A549 (cell line): ENCODE measurements around the gene MED22. TPM values are rescaled to one million over a fixed set of nuclear protein-coding genes. Genes with fewer than 3 reads are reported as not detected.

Experiments
- ATAC-seq, 2 experiments: fragments of 200-7000 bp in 1 of 2; fragments of >200 bp in 1 of 2; cut with Nextera tagmentation in 1 of 2; cut with Tn5 transposase in 1 of 2; 3 replicates each; pipeline versions ENCODE4 v1.8.0 to v1.9.1; 2018 to 2020; ENCODE audit warnings: mild to moderate bottlenecking in 1 of 2, moderate library complexity in 1 of 2
- CTCF ChIA-PET: fragments of 300-600 bp; sonication (Branson Sonifier 250); formaldehyde crosslinking; extraction: SDS; loops from one replicate; lab custom pipeline; 2021; ENCODE audit warnings: antibody characterized with exemption, inconsistent platforms; lab: Yijun Ruan, JAX
- POLR2A ChIA-PET: fragments of 350-600 bp; formaldehyde crosslinking; extraction: SDS; loops from one replicate; lab custom pipeline; 2021; ENCODE audit warnings: antibody characterized with exemption, inconsistent platforms; lab: Yijun Ruan, JAX
- DNase-seq, 2 experiments: peaks; one replicate each; pipeline versions ENCODE4 v3.0.0 to v3.0.0-alpha.2; 2011 to 2016; ENCODE audit warnings: low read depth in 1 of 2, low spot score in 1 of 2
- FAIRE-seq: peaks from 2 replicates; lab custom pipeline; 2011; peaks lifted over from hg19 to GRCh38; lab: Jason Lieb, UNC
- H3K27ac ChIP-seq, 2 experiments: fragments of >200 bp; sonication (Bioruptor Twin); formaldehyde crosslinking; 3 replicates each; pipeline ENCODE4 v1.5.1; 2016 to 2017
- H3K4me1 ChIP-seq: fragments of >200 bp; sonication (Bioruptor Twin); formaldehyde crosslinking; 3 replicates; pipeline ENCODE4 v1.6.1; 2016
- H3K4me2 ChIP-seq: fragments of >200 bp; sonication (Bioruptor Twin); formaldehyde crosslinking; 3 replicates; pipeline ENCODE4 v1.6.1; 2016
- H3K4me3 ChIP-seq: fragments of >200 bp; sonication (Bioruptor Twin); formaldehyde crosslinking; 3 replicates; pipeline ENCODE4 v1.5.1; 2016
- H3K9me3 ChIP-seq: fragments of >200 bp; sonication (Bioruptor Twin); formaldehyde crosslinking; 3 replicates; pipeline ENCODE4 v1.6.1; 2016
- CBX8 ChIP-seq: fragments of 200-600 bp; sonication (generic); IDR thresholded peaks from 2 replicates; pipeline ENCODE4 v1.6.1; 2016
- CHD2 ChIP-seq: fragments of 150-350 bp; IDR thresholded peaks from 2 replicates; pipeline ENCODE4 v1.6.1; 2014; ENCODE audit warnings: low read length; ENCODE audit not compliant: partially characterized antibody
- EHMT2 ChIP-seq: fragments of 200-600 bp; sonication (generic); IDR thresholded peaks from 2 replicates; pipeline ENCODE4 v1.6.1; 2016; ENCODE audit warnings: antibody characterized with exemption, low read depth, mild to moderate bottlenecking, moderate library complexity
- FOSL2 ChIP-seq, 2 experiments: fragments of 450-650 bp in 1 of 2; fragments of >200 bp in 1 of 2; sonication (Bioruptor Twin) in 1 of 2; formaldehyde crosslinking; IDR thresholded peaks; 2 replicates each; pipeline versions ENCODE4 v1.5.0 to v1.6.1; 2016 to 2020; ENCODE audit warnings: mild to moderate bottlenecking in 1 of 2, moderate library complexity in 1 of 2
- FOXS1 ChIP-seq: fragments of 250-450 bp; sonication (Bioruptor Pico); IDR thresholded peaks from 2 replicates; pipeline ENCODE4 v1.5.0; 2020; ENCODE audit warnings: mild to moderate bottlenecking, moderate library complexity
- HEYL ChIP-seq: fragments of 250-450 bp; sonication (Bioruptor Pico); IDR thresholded peaks from 2 replicates; pipeline ENCODE4 v1.8.0; 2021; ENCODE audit warnings: mild to moderate bottlenecking, moderate library complexity
- HOXB13 ChIP-seq: fragments of 250-450 bp; sonication (Bioruptor Pico); IDR thresholded peaks from 2 replicates; pipeline ENCODE4 v1.5.0; 2020; ENCODE audit warnings: low read depth, mild to moderate bottlenecking, moderate library complexity
- HOXB5 ChIP-seq: fragments of 250-450 bp; sonication (Bioruptor Pico); IDR thresholded peaks from 2 replicates; pipeline ENCODE4 v1.5.0; 2020; ENCODE audit warnings: mild to moderate bottlenecking, moderate library complexity
- JUNB ChIP-seq: fragments of >200 bp; sonication (Bioruptor Twin); formaldehyde crosslinking; IDR thresholded peaks from 2 replicates; pipeline ENCODE4 v1.6.1; 2016
- MYC ChIP-seq: IDR thresholded peaks from 2 replicates; pipeline ENCODE4 v1.6.1; 2012; ENCODE audit warnings: mild to moderate bottlenecking, inconsistent platforms, low read length, improper control_type of control experiment, borderline replicate concordance
- NR3C1 ChIP-seq: fragments of >200 bp; sonication (Bioruptor Twin); formaldehyde crosslinking; IDR thresholded peaks from 3 replicates; pipeline ENCODE4 v1.6.1; 2017
- POLR2AphosphoS2 ChIP-seq: conservative IDR thresholded peaks from 2 replicates; pipeline ENCODE4 v1.6.1; 2012; ENCODE audit warnings: low read length, improper control_type of control experiment, inconsistent platforms
- RAD21 ChIP-seq, 2 experiments: fragments of >200 bp in 1 of 2; sonication (Bioruptor Twin) in 1 of 2; formaldehyde crosslinking in 1 of 2; IDR thresholded peaks in 1 of 2; conservative IDR thresholded peaks in 1 of 2; 2 replicates in 1 of 2; 3 replicates in 1 of 2; pipeline ENCODE4 v1.6.1; 2012 to 2018; ENCODE audit warnings: inconsistent platforms in 1 of 2
- SREBF2 ChIP-seq: fragments of 450-650 bp; IDR thresholded peaks from 2 replicates; pipeline ENCODE4 v1.6.1; 2014; ENCODE audit warnings: mild to moderate bottlenecking, moderate library complexity
- TFCP2L1 ChIP-seq: fragments of 250-450 bp; sonication (Bioruptor Pico); IDR thresholded peaks from 2 replicates; pipeline ENCODE4 v1.5.0; 2021; ENCODE audit warnings: mild to moderate bottlenecking
- ZFP36 ChIP-seq: fragments of 450-650 bp; IDR thresholded peaks from 2 replicates; pipeline ENCODE4 v1.6.1; 2014; ENCODE audit warnings: borderline replicate concordance; ENCODE audit not compliant: partially characterized antibody
- WGBS: methylation state at CpG from one replicate; pipeline ENCODE4 v1.1.6; 2017; ENCODE audit errors: missing lambda C conversion rate; 5-methylcytosine and 5-hydroxymethylcytosine counted together
- polyA plus RNA-seq, 4 experiments: library from polyadenylated mRNA; depleted of rRNA in 3 of 4; stranded (reverse); fragments of >200 nt; fragmentation: RNase III in 1 of 4; extraction: RNeasy Plus Mini Kit Qiagen cat#74134 plus additional on column Dnase treatment in 1 of 4; gene quantifications; 2 replicates in 3 of 4; 3 replicates in 1 of 4; pipeline ENCODE4 v1.2.3, GENCODE V29; 2011 to 2017
- TF ChIP-seq, protein P1 (sequence below): fragments of 150-350 bp; IDR thresholded peaks from 2 replicates; pipeline ENCODE4 v1.6.1; 2014; ENCODE audit warnings: low read depth, mild to moderate bottlenecking, low read length
- TF ChIP-seq, protein P2 (sequence below): IDR thresholded peaks from 2 replicates; pipeline ENCODE4 v1.6.1; 2012
- TF ChIP-seq, protein P3 (sequence below): fragments of >200 bp; sonication (Bioruptor Twin); formaldehyde crosslinking; IDR thresholded peaks from 3 replicates; pipeline ENCODE4 v1.6.1; 2016
- TF ChIP-seq, protein P4 (sequence below): IDR thresholded peaks from 2 replicates; pipeline ENCODE4 v1.6.1; 2012

Gene MED22
- polyA plus RNA-seq, 2 of the 4 experiments (the other 2 are of a cell fraction) = 15.7 to 22.0 TPM

DNA sequence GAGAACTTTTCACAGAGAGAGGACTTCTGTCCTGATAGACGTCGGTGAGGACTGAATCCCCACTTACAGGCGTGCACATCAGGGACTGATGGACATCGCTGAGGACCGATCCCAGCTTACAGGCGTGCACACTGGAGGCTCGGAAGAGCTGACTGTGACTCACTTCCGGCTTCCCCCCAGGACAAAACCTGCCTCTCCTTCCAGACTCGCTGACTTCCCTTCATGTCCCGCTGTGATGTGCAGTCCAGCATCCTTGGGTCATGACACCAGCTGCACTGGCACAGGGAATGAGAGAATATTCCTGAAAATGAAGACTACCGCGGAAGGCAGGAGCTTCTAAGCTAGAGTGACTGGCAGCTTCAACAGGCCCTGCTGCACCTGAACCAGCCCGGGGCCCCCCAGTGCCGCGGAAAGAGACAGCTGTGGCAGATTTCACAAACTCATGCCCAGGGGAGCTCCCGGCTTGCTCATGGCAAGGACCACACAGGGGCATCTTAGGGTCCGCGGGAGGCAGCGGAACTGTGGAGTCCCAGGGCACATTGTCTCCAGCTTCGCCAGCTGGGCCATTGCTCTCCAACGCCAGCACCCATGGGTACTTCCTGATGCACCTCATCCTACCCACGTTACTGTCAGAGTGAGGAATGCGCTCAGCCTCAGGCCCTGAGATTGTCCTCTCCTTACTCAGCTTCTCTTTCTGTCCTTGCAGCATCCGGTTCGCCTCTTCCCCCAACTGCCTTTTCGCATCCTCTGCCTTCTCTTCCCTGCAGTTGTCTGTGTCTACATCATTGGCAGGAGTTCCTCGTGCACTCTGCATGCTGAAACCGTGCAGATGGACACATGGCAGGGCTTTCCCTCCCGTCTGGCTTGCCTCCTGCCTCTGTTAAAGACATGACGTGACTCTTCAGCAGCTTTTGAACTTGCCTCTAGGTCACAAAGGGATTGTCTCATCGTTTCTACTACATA lies 41.4 kb downstream of the MED22 start:
- ChIA-PET POLR2A (no interaction called here), CTCF (interaction anchor here (0.6 to 2.7 kb wide), 9 partner anchors 11 to 180 kb away, joined by 3 to 11 read pairs (median 3); no protein-coding TSS in a partner anchor)
- FAIRE-seq (no peak), ATAC-seq (peak in 1 of 2 experiments; percentile 27; a peak in 3 of 6 replicates), DNase-seq (no peak)
- Histone ChIP-seq H3K27ac (no peak overlapping the region), H3K9me3 (peaks cover 10% of the 10 kb centered on the region; the same call in 2 of the 3 replicates), H3K4me1 (no peaks in the 10 kb centered on the region), H3K4me3 (no peak overlapping the region), H3K4me2 (no peak overlapping the region)
- TF ChIP-seq, protein P1, sequence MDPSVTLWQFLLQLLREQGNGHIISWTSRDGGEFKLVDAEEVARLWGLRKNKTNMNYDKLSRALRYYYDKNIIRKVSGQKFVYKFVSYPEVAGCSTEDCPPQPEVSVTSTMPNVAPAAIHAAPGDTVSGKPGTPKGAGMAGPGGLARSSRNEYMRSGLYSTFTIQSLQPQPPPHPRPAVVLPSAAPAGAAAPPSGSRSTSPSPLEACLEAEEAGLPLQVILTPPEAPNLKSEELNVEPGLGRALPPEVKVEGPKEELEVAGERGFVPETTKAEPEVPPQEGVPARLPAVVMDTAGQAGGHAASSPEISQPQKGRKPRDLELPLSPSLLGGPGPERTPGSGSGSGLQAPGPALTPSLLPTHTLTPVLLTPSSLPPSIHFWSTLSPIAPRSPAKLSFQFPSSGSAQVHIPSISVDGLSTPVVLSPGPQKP = no peak
- TF ChIP-seq HOXB5 (CRISPR knock-in tag) = no peak
- TF ChIP-seq, protein P2, sequence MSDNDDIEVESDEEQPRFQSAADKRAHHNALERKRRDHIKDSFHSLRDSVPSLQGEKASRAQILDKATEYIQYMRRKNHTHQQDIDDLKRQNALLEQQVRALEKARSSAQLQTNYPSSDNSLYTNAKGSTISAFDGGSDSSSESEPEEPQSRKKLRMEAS = no peak
- no peak for TF ChIP-seq SREBF2
- TF ChIP-seq, protein P3, sequence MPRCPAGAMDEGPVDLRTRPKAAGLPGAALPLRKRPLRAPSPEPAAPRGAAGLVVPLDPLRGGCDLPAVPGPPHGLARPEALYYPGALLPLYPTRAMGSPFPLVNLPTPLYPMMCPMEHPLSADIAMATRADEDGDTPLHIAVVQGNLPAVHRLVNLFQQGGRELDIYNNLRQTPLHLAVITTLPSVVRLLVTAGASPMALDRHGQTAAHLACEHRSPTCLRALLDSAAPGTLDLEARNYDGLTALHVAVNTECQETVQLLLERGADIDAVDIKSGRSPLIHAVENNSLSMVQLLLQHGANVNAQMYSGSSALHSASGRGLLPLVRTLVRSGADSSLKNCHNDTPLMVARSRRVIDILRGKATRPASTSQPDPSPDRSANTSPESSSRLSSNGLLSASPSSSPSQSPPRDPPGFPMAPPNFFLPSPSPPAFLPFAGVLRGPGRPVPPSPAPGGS = no peak
- no peak for TF ChIP-seq POLR2AphosphoS2
- TF ChIP-seq, protein P4, sequence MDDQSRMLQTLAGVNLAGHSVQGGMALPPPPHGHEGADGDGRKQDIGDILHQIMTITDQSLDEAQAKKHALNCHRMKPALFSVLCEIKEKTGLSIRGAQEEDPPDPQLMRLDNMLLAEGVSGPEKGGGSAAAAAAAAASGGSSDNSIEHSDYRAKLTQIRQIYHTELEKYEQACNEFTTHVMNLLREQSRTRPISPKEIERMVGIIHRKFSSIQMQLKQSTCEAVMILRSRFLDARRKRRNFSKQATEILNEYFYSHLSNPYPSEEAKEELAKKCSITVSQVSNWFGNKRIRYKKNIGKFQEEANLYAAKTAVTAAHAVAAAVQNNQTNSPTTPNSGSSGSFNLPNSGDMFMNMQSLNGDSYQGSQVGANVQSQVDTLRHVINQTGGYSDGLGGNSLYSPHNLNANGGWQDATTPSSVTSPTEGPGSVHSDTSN = no peak
- TF ChIP-seq NR3C1 = no peak
- TF ChIP-seq CBX8 = no peak
- no peak for TF ChIP-seq FOSL2 (IDR thresholded peaks at IDR 0.05)
- no peak for TF ChIP-seq FOSL2 (CRISPR knock-in tag; IDR thresholded peaks at IDR 0.05)
- no peak for TF ChIP-seq RAD21 (conservative IDR thresholded peaks at IDR 0.05 in 1 of 2, IDR thresholded peaks at IDR 0.05 in 1 of 2)
- WGBS = 58% methylated on average over 31 of the region's 31 CpGs

DNA sequence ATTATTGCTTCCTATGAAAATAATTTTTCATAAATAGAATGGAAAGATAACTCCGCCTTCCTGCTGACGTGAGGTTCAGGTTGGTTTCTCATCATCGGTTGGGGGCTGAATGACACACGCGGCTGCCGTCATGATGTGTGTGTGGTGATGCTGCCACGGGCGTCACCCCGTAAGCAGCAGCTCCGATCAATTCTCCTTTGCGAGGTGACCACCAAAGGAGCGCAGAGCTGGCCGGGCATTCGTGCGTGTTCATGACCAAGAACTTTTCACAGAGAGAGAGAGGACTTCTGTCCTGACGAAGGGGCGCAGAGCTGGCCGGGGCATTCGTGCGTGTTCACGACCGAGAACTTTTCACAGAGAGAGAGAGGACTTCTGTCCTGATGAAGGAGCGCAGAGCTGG lies 42.2 kb downstream of the MED22 start:
- CTCF ChIA-PET = interaction anchor here (1.2 to 2.7 kb wide), 3 partner anchors 24 to 181 kb away, joined by 3 to 11 read pairs (median 3); no protein-coding TSS in a partner anchor
- no peak overlapping the region for H3K4me2 ChIP-seq
- H3K9me3 ChIP-seq = peaks cover 10% of the 10 kb centered on the region; the same call in 2 of the 3 replicates
- DNase-seq = no peak
- POLR2A ChIA-PET = no interaction called here
- no peak for TF ChIP-seq EHMT2
- no peak for TF ChIP-seq ZFP36
- TF ChIP-seq, protein P3 = no peak
- TF ChIP-seq TFCP2L1 = no peak
- TF ChIP-seq JUNB = no peak
- TF ChIP-seq CHD2 = no peak
- TF ChIP-seq, protein P1 = no peak
- TF ChIP-seq FOXS1 (CRISPR knock-in tag) = no peak
- no peak for TF ChIP-seq MYC
- TF ChIP-seq HEYL = no peak
- no peak for TF ChIP-seq HOXB5 (CRISPR knock-in tag)
- TF ChIP-seq HOXB13 (CRISPR knock-in tag) = no peak
- WGBS = 77% methylated on average over 18 of the region's 23 CpGs
- no peak for ATAC-seq
- no peaks in the 10 kb centered on the region for H3K4me1 ChIP-seq
- no peak overlapping the region for H3K4me3 ChIP-seq
- FAIRE-seq = no peak
- no peak overlapping the region for H3K27ac ChIP-seq
